Measurements from ENCODE around the gene CABP4.
"Not testable (repeated sequence)": the region's sequence is repeated elsewhere in the genome, so short reads cannot be mapped to it uniquely, and the experiment has no call there.

Gene CABP4

GRCh38 chr11:67472882-67473281 lies 17.7 kb downstream of the CABP4 start:
- TF ChIP-seq CTCF (IDR thresholded peaks at IDR 0.05; ENCODE audit: extremely low read depth, missing control alignments) = no peak
- no peak for DNase-seq (ENCODE audit: low spot score)

GRCh38 chr11:67476692-67477091 lies 21.5 kb downstream of the CABP4 start:
- DNase-seq (ENCODE audit: low spot score) = not testable (repeated sequence)

- DNase-seq (ENCODE audit: low spot score) = not testable (repeated sequence)
These were observed 22.3 kb downstream of the CABP4 start for GRCh38 chr11:67477344-67478050.

- DNase-seq (ENCODE audit: low spot score) = no peak
- TF ChIP-seq CTCF (IDR thresholded peaks at IDR 0.05; ENCODE audit: extremely low read depth, missing control alignments) = no peak
These were observed 27.2 kb downstream of the CABP4 start for GRCh38 chr11:67482275-67482826.

GRCh38 chr11:67482827-67483798 lies 28.0 kb downstream of the CABP4 start, which contains the start of gene AIP:
AIP (plus strand) TSS chr11:67483026; CDS start chr11:67483159, 133 bp downstream.
- DNase-seq (ENCODE audit: low spot score) = peak; percentile 94
- TF ChIP-seq CTCF (IDR thresholded peaks at IDR 0.05; ENCODE audit: extremely low read depth, missing control alignments) = no peak

- TF ChIP-seq CTCF (IDR thresholded peaks at IDR 0.05; ENCODE audit: extremely low read depth, missing control alignments) = no peak
- DNase-seq (ENCODE audit: low spot score) = no peak
These were observed 28.9 kb downstream of the CABP4 start for GRCh38 chr11:67483831-67484665.

GRCh38 chr11:67484847-67485311 lies 29.7 kb downstream of the CABP4 start:
- no peak for DNase-seq (ENCODE audit: low spot score)
- no peak for TF ChIP-seq CTCF (IDR thresholded peaks at IDR 0.05; ENCODE audit: extremely low read depth, missing control alignments)

GRCh38 chr11:67485873-67486361 lies 30.8 kb downstream of the CABP4 start:
- peak; percentile 73 for DNase-seq (ENCODE audit: low spot score)

Measured in GM20000 (cell line).